Eye (tissue), 1 donor: ENCODE results near the gene CD207.
"Not testable (repeated sequence)": the region's sequence is repeated elsewhere in the genome, so short reads cannot be mapped to it uniquely, and the experiment has no call there.

Source experiments
- DNase-seq: peaks from one replicate; pipeline ENCODE4 v3.0.0-alpha.2; 2015

CD207 gene

GRCh38 chr2:70828914-70829824, 6.4 kb downstream of the CD207 start:
- no peak for DNase-seq

GRCh38 chr2:70828115-70828514, 7.5 kb downstream of the CD207 start:
- DNase-seq: no peak

- DNase-seq: no peak
Observed at GRCh38 chr2:70827388-70827787, 8.2 kb downstream of the CD207 start.

GRCh38 chr2:70826696-70827350, 8.8 kb downstream of the CD207 start:
- DNase-seq: no peak

- no peak for DNase-seq
Observed at GRCh38 chr2:70823249-70823648, 12.4 kb downstream of the CD207 start.

GRCh38 chr2:70822843-70823242, 12.8 kb downstream of the CD207 start:
- DNase-seq: no peak

GRCh38 chr2:70820499-70820898, 15.1 kb downstream of the CD207 start, which contains the start of gene CLEC4F:
TSS of gene CLEC4F (minus strand) at chr2:70820599. CDS start at chr2:70820523, 76 bp downstream.
- DNase-seq: no peak

- no peak for DNase-seq
Observed at GRCh38 chr2:70817284-70817954, 18.2 kb downstream of the CD207 start.

- no peak for DNase-seq
Observed at GRCh38 chr2:70816726-70817125, 18.9 kb downstream of the CD207 start.

- DNase-seq: no peak
Observed at GRCh38 chr2:70808983-70809958, 26.3 kb downstream of the CD207 start.

GRCh38 chr2:70807828-70808118, 27.8 kb downstream of the CD207 start:
- no peak for DNase-seq

GRCh38 chr2:70807102-70807827, 28.4 kb downstream of the CD207 start:
- no peak for DNase-seq

- no peak for DNase-seq
Observed at GRCh38 chr2:70806620-70807019, 29.0 kb downstream of the CD207 start.

- no peak for DNase-seq
Observed at GRCh38 chr2:70806013-70806412, 29.6 kb downstream of the CD207 start.

- DNase-seq: no peak
Observed at GRCh38 chr2:70801607-70802263, 33.9 kb downstream of the CD207 start.

GRCh38 chr2:70799706-70800105, 35.9 kb downstream of the CD207 start:
- no peak for DNase-seq

- not testable (repeated sequence) for DNase-seq
Observed at GRCh38 chr2:70797996-70798395, 37.6 kb downstream of the CD207 start.

- no peak for DNase-seq
Observed at GRCh38 chr2:70797506-70797905, 38.1 kb downstream of the CD207 start.

GRCh38 chr2:70796262-70796661, 39.4 kb downstream of the CD207 start:
- DNase-seq: no peak

- DNase-seq: no peak
Observed at GRCh38 chr2:70795164-70795995, 40.2 kb downstream of the CD207 start.
